ENCODE data around the gene IL22.
"Not testable (repeated sequence)": the region's sequence is repeated elsewhere in the genome, so short reads cannot be mapped to it uniquely, and the experiment has no call there.

The IL22 gene

GRCh38 chr12:68229956-68230355 lies 23.4 kb downstream of the IL22 start:
- DNase-seq (ENCODE audit: low read depth), result no peak

DNA sequence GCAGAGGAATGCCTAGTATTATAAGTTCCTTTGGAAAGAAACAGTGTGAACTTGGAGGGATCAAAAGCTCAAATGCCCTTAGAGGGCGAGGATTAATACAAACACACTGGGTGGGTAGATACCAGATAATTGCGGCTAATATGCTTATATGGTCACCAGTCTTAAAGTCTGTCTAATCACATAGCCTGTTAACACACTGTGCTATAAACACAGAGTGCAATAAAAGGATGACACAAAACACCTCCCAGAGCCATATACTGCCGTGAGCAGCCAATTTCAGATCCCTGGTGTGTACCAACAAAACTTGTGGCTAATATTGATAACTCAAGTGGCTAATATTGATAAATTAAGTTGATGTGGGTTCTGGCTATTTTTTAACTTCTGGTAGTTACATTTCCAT lies 26.0 kb downstream of the IL22 start:
- no peak for DNase-seq (ENCODE audit: low read depth)

DNA sequence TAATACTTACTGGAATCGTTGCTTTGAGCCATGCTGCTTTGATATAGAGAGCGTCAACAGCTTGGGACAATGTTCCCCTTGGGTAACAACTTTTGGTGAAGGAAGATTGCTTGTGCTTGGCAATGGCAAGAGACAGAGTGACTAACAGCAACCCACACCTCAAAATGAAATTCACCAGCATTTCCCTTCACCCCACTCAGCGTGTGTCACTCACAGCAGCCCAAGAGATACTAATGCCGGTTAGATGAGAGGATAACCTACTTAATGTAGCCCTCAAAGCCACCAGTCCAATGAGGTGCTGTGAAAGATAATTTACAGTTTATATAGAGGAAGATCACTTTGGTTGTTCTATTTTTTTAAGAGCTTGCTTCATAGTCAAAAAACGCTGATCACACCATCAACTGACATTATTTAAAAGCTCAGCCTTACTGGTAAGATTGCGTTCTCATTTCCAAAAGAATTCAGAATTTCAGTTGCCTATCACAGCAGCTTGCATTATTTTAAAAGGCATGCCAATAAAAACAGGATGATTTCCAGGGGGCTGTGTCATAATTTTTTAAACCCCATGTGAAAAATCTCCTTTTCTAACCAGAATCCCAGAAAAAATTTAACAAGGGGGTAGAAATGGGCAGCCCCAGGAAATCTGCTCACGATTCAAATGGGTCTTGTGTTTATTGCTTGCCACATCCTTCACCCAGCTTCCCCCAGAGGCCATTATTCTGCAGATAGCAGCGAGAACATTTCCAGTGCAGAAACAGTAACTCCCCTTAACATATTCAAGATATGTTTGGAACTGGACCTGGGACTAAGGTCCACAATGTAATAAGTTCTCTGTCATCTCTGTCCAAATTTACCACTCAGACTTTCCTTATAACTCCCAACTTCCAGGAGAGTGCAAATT lies 27.6 kb downstream of the IL22 start, which contains the start of gene IL26:
Gene IL26 (minus strand): TSS at position 235 of the 901 bp plus-strand sequence. CDS start 54 bp downstream, at position 181.
- DNase-seq (ENCODE audit: low read depth), result no peak

GRCh38 chr12:68224613-68225285 lies 28.7 kb downstream of the IL22 start:
- no peak for DNase-seq (ENCODE audit: low read depth)

DNA sequence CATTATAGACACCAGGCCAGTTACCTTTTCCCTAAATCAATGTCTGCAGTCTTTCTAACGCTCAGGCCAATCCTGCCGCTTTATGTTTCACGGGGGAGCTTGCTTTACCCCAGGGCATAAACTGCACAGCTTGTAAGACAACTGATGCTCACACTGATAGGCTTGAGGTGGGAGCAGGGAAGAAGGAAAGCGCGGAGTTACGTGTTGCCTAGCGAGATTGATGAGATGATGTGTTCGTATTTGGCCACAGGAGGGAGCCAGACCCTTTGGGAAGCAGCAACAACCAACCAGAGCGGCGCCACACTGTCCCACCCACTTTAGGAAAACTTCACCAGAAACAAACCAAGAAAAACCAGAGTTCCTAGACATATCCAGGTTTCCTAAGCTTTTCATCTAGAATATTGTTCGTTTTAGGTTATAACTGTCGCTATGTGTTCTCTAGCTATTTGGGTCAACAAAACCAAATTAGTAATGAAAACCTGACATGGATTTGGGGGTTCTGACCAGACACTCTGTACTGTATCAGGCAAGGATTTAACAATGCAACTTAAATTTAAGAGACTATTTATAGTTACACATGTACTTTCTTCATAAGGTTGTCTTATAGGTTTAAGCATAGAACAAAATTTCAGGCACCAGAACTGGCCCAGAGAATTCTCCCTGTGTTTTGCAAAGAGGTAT lies 30.2 kb downstream of the IL22 start:
- peak; percentile 82 for DNase-seq (ENCODE audit: low read depth)

GRCh38 chr12:68222326-68222725 lies 31.1 kb downstream of the IL22 start:
- DNase-seq (ENCODE audit: low read depth), result no peak

DNA sequence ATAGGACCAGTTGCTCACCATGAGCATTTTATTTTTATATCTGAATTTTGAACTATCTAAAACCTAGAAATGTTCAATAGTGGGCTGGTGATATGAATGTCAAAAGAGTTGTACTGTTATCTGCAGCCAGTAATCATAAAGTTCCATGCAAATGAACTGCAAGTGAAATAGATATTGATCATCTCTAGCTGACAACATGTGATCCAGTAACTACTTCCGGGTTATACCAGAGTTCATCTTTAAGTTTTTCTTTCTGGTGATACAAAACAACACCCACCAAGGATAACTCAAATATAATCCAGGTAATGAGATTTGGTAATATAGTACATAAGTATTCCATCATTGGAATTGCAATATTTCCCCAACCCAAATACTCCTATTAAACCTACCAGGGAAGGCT lies 31.9 kb downstream of the IL22 start:
- no peak for DNase-seq (ENCODE audit: low read depth)

- no peak for DNase-seq (ENCODE audit: low read depth)
Measured at GRCh38 chr12:68210875-68211274, 42.5 kb downstream of the IL22 start.

- DNase-seq (ENCODE audit: low read depth), result not testable (repeated sequence)
Measured at GRCh38 chr12:68209048-68209728, 44.2 kb downstream of the IL22 start.

DNA sequence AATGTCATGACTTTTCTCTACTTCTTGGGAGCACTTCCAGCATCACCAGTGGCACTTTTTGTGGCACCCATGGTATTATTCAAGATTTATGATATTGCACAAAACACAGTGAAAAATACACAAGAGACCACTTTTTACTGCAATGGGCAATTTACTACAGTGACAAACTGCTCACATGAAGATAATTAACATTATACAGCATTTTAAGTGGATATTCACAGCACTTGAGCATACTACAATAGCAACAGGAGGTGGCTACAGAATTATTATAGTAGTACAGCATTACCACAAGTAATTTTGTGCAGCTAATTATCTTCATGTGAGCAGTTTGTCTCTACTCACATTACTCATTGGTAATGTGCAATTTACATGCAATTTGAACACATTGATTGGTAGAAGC lies 46.1 kb downstream of the IL22 start:
- DNase-seq (ENCODE audit: low read depth), result no peak

DNA sequence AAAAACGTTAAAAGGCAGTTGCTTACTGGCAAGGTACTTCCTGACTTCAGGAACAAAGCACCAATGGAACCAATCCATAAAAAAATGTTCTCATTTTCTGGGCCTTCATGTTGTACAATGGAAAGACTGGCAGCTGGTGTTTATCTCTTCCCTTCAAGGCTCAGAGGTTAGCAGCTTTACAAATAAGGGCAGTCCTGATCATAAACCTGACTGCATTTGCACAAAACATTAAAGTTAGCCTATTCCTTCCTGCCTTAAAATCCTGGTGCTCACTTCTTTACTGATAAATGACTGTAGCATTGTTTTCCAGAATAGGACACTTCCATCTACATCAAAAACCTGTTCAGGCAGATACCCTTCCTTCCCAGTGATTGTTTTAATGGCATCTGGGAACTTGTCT lies 47.0 kb downstream of the IL22 start:
- no peak for DNase-seq (ENCODE audit: low read depth)

DNA sequence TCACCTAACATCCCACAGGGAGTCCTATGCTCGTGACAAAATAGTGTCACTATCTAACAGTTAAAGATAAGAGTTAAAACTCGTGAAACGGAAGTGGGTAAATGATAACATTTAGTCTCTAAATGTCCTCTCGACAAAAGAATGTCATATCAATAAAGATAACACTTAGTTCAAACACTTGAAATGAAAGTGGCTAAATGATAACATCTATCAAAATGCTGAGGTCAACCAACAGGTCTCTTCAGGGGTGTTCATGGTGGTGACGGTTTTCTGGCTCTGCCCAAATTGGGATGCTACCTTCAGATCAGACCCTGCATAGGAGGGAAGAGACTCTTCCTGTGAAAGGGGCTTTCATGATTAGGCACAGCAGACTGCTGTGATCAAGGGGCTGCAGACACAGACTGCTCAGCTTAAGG lies 49.9 kb downstream of the IL22 start:
- no peak for DNase-seq (ENCODE audit: low read depth)

DNA sequence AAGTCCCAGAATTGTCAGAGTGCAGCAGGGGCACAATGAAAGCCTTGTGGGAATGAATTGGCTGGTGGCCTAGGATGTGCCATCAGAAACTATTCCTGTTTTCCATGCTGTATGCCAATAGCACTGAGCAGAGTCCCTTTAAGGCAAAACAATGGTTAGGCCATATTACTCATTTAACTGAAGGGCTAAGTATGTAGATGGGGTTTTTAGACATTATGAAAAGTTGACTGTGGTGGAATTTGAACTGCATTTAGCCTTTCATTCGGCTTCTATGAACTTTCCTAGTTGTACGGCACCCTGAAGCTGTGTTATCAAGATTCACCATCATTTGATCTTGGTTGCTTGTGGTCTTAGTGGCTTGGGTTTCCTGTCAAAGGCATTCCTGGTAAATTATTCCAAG lies 52.5 kb downstream of the IL22 start:
- peak; percentile 84 for DNase-seq (ENCODE audit: low read depth)

DNA sequence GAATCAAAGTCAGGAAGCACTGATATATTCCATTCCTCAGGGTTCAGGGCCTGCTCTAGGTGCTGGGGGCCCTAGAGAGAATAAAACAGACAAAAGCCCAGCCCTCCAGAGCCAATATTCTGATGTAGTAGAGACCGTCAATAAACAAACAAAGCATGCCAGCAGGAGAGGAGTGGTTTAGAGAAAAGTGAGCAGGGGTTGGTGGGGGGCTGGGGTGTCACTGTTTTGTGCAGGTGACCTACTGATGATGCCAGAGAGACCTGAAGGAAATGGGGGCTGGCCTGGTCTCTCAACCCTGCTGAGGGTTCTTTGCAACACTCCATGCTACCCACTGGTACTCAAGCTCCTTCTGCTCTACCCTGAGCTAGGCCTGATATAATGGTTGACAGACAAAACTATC lies 54.3 kb downstream of the IL22 start:
- no peak for DNase-seq (ENCODE audit: low read depth)

DNA sequence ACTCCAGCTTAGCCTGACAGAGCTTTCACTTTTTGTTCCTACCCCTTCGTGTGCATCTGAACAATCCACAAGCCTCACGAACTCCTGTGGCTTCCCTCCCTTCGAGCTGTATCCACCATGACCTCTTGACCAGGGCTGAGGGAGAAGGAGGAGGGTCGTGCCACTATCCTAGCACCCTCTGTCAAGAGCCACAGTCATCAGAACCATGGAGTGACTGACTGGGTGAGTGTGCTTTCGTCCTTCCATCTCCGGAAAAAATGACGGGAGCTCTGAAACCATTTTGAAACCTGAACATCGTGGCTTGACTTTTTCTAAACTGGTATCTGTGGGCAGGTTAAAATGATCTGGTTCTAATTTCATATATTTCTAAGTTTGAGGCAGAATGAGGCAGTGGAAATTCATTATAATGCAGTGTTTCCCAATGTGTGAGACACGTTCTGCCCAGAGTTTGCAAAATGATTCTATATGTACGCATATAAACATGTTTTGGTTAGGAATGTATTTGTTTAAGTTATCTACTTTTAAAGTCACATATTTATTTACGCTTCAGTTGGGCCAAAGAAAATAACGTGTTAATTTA lies 54.8 kb downstream of the IL22 start:
- no peak for DNase-seq (ENCODE audit: low read depth)

All from amniotic epithelial cell (primary cell).